NCI-H82 treated with DMSO at 0.1 percent for 48 hours (cell line): ENCODE measurements around the gene C11orf52.

ENCODE experiments used
- DNase-seq: peaks from one replicate; lab custom pipeline; 2025; ENCODE audit not compliant: unreplicated experiment; lab: John Stamatoyannopoulos, UW

The C11orf52 gene

GRCh38 chr11:111937844-111938243 lies 19.1 kb downstream of the C11orf52 start:
- DNase-seq = no peak

GRCh38 chr11:111938687-111939160 lies 20.0 kb downstream of the C11orf52 start:
- DNase-seq = no peak

- DNase-seq = no peak
Observed at GRCh38 chr11:111939836-111940604, 21.3 kb downstream of the C11orf52 start.

- DNase-seq = no peak
Observed at GRCh38 chr11:111941963-111942362, 23.2 kb downstream of the C11orf52 start.

- DNase-seq = no peak
Observed at GRCh38 chr11:111942829-111943228, 24.1 kb downstream of the C11orf52 start.

- DNase-seq = no peak
Observed at GRCh38 chr11:111944139-111944538, 25.4 kb downstream of the C11orf52 start.

- no peak for DNase-seq
Observed at GRCh38 chr11:111944651-111945051, 25.9 kb downstream of the C11orf52 start.

GRCh38 chr11:111945198-111945597 lies 26.5 kb downstream of the C11orf52 start:
- DNase-seq = no peak

- DNase-seq = no peak
Observed at GRCh38 chr11:111946499-111946898, 27.8 kb downstream of the C11orf52 start.

- no peak for DNase-seq
Observed at GRCh38 chr11:111947143-111947542, 28.4 kb downstream of the C11orf52 start.

GRCh38 chr11:111949519-111950426 lies 31.1 kb downstream of the C11orf52 start:
- no peak for DNase-seq

GRCh38 chr11:111951565-111951964 lies 32.9 kb downstream of the C11orf52 start:
- no peak for DNase-seq

GRCh38 chr11:111954154-111954553 lies 35.4 kb downstream of the C11orf52 start:
- DNase-seq = no peak

GRCh38 chr11:111957663-111958444 lies 39.1 kb downstream of the C11orf52 start:
- no peak for DNase-seq

GRCh38 chr11:111960916-111961315 lies 42.2 kb downstream of the C11orf52 start:
- DNase-seq = no peak

GRCh38 chr11:111961389-111962300 lies 42.9 kb downstream of the C11orf52 start:
- DNase-seq = no peak

- DNase-seq = no peak
Observed at GRCh38 chr11:111963931-111964340, 45.2 kb downstream of the C11orf52 start.

GRCh38 chr11:111966678-111967077 lies 48.0 kb downstream of the C11orf52 start:
- DNase-seq = no peak

- no peak for DNase-seq
Observed at GRCh38 chr11:111967649-111968048, 48.9 kb downstream of the C11orf52 start.

GRCh38 chr11:111969344-111969743 lies 50.6 kb downstream of the C11orf52 start:
- no peak for DNase-seq
